ENCODE measurements around the gene MLX.
"Not testable (repeated sequence)": the region's sequence is repeated elsewhere in the genome, so short reads cannot be mapped to it uniquely, and the experiment has no call there.

MLX gene

DNA sequence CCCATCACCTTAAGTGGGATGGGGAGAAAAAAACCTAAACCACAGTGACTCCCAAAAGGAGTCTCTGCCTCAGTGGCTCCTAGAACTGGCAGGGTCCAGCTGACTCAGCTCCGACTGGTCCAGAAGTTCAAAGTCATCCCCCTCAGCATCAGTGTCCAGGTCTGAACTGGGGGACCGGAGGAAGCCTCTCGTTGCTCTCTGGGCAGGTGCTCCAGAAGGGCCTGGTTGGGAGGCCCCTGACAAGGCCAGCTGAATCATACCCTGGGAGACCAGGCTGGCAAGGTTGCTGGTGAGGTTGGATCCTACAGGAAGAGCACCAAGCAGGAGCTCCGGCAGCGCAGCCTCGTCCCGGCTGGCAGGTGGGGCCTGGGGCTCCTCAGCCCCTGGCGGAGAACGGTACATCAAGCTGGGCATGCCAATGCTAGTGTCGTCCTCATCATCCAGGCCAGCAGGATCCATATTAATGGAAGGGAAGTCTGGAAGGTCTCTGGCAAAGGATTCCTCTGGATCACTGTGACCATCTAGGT lies 14.9 kb downstream of the MLX start:
- no peak for DNase-seq

DNA sequence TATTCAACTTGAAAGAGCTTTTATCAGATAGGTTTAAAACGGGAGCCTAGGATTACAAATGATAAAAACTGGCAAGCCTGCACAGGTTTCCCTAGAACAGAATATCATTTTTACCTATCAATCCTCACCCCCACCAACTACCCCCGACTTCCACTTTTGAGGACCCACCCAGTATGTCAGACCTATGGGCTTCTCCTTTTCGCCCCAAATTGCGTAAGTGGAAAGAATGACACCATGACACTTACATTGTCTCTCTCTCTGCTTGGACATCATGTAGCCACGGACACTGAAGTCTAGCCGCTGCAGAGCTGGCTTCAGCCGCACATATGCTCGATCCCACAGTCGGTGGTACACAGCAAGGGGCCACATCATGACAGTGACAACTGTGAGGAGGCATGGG lies 18.0 kb downstream of the MLX start:
- DNase-seq: no peak

GRCh38 chr17:42585353-42585752 lies 18.5 kb downstream of the MLX start:
- DNase-seq: no peak

- no peak for DNase-seq
These were observed 19.8 kb downstream of the MLX start for GRCh38 chr17:42586514-42587230.

GRCh38 chr17:42590886-42591285 lies 24.0 kb downstream of the MLX start:
- no peak for DNase-seq

DNA sequence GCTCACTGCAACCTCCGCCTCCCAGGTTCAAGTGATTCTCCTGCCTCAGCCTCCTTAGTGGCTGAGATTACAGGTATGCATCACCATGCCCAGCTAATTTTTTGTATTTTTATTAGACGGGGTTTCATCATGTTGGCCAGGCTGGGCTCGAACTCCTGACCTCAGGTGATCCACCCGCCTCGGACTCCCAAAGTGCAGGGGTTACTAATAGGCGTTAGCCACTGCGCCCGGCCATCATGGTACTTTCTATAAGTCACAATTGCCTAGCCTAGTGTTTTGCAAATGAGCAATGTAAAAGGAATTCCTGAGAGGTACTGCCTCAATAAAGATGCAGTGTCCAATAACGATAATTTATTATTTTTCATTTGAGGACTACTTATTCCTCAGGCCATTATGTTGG lies 24.5 kb downstream of the MLX start:
- no peak for DNase-seq

DNA sequence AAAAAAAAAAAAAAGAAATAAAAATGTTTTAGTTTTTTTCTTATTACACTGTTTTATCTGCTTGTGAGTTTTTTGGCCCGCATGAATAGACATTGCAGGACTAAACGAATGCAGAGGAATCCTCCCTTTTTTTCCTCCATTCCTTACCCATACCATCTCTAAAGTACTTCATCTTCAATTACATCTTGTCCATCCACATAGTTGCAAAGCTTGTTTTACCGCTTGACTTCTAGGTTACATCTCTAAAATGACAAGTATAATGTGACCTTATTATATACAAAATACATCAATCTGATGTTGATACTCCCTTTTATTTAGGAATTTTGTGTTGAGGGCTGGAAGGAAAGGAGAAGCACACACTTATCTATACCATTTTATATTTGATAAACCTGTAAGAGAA lies 29.5 kb downstream of the MLX start:
- no peak for DNase-seq

DNA sequence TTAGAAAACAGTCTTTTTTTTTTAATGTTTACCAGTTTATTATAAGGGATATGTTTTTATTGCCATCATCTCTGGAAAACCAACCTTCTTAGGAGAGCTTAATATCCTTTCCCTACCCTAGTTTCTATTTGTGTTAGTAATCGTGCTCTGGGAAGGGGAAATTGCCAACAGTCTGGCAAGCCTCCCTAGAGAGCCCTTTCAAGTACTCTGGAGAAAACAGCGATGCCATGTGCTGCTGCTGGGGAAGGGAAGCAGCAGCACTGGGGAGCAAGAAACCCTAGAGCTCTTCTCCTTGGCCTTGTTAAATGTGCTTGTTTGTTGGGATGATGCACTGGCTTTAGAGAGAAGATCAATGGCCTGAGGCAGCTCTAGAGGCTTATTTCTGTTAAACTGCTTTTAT lies 32.0 kb downstream of the MLX start:
- DNase-seq: peak; percentile 52

- no peak for DNase-seq
These were observed 36.4 kb downstream of the MLX start for GRCh38 chr17:42603318-42603717.

GRCh38 chr17:42607769-42608168 lies 40.9 kb downstream of the MLX start:
- DNase-seq: no peak

DNA sequence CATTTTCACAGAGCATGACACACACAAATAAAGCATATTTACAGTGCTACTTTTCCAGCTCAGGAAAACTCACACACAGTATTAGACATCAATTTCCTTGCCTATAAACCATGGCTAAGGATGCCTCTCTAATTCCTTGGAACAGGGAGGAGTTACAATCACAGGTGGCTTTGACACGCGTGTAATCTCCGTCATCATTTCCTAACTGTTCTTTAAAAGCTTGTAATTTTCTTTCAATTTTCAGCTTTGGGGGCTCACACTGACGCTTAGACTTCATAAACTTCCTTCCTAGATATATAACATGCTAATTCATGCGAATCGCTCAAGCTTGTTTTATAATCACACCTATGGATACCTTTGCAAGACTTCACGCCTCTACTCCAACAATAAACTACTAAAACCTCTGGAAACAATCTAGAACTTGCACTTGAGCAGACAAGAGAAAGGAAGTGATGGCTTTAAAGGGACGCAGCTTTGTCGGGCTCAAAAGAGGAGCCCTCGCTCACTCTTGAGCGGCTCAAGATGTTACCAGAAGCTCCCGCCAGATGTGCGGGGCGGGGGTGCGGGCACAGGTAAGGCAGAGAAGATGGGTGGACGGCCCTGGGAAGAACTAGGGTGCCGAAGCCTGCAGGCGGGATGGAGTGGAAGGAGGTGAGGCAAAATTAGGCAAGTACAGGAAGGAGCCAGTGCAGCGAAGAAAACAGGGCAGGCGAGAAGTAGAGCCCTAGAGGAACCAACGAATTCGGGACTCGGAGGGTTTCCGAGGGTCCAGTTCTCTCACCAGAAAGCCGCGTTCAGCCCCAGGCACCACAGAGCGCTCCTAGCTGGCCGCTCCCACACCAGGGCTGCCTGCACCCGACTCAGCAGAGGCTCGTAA lies 41.6 kb downstream of the MLX start:
- DNase-seq: no peak

GRCh38 chr17:42609182-42609813 lies 42.4 kb downstream of the MLX start, which contains the start of the genes RETREG3 and TUBG1:
Gene RETREG3 (minus strand): TSS chr17:42609374. CDS start chr17:42609324, 50 bp downstream.
Gene TUBG1 (plus strand): TSS chr17:42609683. CDS start chr17:42609738, 55 bp downstream.
- DNase-seq: peak; percentile 89

- not testable (repeated sequence) for DNase-seq
These were observed 43.2 kb downstream of the MLX start for GRCh38 chr17:42609814-42610801.

DNA sequence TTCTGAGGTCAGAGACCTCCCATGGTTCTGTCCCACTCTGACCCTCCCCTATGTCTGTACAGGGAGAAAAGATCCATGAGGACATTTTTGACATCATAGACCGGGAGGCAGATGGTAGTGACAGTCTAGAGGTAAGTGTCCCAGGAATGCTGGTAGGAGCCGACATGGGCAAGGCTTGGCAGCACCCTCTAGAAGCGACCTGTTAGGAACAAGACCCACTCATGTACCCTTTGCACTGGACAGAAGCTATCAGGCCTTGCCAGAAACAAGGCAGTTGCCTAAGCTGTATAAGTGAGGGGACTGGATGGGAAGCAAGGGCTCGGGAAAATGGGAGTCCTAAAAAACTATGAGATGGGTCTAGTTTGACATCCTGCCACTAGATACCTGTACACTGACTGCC lies 45.1 kb downstream of the MLX start:
- no peak for DNase-seq

DNA sequence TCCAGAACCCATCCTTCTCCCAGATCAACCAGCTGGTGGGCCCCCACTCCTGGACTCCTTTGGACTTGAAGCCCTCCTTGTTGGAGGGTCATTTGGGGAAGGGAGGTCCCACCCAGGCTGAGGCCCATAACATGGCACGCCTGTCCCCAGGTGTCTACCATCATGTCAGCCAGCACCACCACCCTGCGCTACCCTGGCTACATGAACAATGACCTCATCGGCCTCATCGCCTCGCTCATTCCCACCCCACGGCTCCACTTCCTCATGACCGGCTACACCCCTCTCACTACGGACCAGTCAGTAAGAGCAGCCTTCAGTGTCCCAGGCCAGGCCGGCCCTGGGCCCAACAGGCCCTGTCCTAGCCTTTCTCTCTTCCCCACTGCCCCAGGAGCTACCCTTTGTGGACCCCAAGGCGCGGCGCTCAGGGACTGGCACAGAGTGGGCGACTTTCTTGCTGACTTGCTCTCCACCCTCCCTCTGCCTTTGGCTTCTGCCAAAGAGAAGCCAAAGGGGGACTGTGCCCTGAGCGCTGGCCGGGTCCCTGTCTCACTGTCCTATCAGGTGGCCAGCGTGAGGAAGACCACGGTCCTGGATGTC lies 46.9 kb downstream of the MLX start:
- DNase-seq: no peak

GRCh38 chr17:42617956-42618431 lies 51.1 kb downstream of the MLX start:
- no peak for DNase-seq

DNA sequence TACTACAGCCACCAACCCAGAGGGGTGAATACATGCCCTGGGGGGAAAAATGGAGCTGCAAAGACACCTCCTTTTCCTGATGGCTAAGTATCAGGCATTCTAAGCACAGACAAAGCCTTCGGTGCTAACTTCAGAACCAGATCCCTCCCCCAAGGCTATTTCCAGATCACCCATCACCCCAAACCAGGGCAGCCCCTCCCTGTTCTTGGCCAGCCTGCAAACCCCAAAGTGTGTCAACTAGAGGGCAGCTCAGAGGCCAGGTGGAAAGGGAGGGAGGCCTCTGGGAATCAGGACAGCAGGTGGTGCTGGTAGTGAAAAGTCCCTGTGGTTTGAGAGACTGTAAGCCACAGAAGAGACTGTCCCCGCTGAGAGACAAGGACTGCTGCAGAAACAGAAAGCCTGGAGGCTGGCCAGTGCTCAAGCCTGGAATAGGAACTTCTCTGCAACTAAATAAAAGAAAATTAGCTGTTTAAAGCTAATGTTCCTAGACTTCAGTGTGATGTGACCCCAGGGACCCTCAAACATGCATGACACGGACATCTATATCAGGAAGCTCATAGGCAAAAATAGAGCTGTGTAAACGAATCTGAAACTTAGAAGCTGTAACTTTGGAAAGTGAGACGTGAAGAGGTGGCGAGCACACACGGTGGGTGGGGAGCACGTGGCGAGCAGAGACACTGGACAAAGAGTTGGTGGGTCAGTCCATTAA lies 51.7 kb downstream of the MLX start:
- DNase-seq: no peak

DNA sequence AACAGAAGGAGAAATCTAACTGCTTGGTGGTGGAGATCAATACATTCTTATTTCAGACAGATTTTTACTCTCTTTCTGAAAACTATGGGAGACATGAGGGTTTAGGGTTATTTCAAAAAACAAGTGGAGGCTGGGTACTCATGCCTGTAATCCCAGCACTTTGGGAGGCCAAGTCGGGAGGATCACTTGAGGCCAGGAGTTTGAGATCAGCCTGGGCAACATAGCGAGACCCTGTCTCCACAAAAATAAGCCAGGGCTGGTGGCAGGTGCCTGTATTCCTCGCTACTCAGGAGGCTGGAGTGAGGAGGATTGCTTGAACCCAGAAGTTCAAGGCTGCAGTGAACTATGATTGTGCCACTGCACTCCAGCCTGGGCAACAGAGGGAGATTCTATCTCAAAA lies 55.1 kb downstream of the MLX start:
- not testable (repeated sequence) for DNase-seq

Data from NCI-H2029 treated with DMSO at 0.1 percent for 48 hours (cell line).